Lung (tissue), 14 donors: ENCODE measurements around the gene ARL17A. TPM values are rescaled to one million over a fixed set of nuclear protein-coding genes. Genes with fewer than 3 reads are reported as not detected.
A peak's percentile ranks its signal among the peaks of the same experiment; 100 is the strongest.
"Not testable (repeated sequence)": the region's sequence is repeated elsewhere in the genome, so short reads cannot be mapped to it uniquely, and the experiment has no call there.

Source experiments
- ATAC-seq: fragments of 200-7000 bp; cut with Tn5 transposase; one replicate; pipeline ENCODE4 v1.9.1; 2020; ENCODE audit warnings: moderate number of reproducible peaks; ENCODE audit not compliant: insufficient read depth, low FRiP score
- DNase-seq, 3 donors: peaks; one replicate each; pipeline ENCODE4 v3.0.0-alpha.2; 2013 to 2017
- H3K27ac ChIP-seq, 2 donors: one replicate each; pipeline ENCODE4 v1.5.1; 2013; ENCODE audit warnings: mild to moderate bottlenecking in 2 of 2, moderate library complexity in 2 of 2, control low read depth in 1 of 2, inconsistent platforms in 1 of 2, low read depth in 1 of 2, low read length in 1 of 2
- H3K27me3 ChIP-seq, 3 donors: one replicate each; pipeline ENCODE4 v1.5.1; 2013; ENCODE audit warnings: low read length in 2 of 3; ENCODE audit not compliant: control insufficient read depth in 3 of 3, insufficient read depth in 3 of 3
- H3K36me3 ChIP-seq, 4 donors: one replicate each; pipeline ENCODE4 v1.5.1; 2013; ENCODE audit warnings: low read length in 4 of 4, mild to moderate bottlenecking in 1 of 4, moderate library complexity in 1 of 4; ENCODE audit not compliant: control insufficient read depth in 4 of 4, insufficient read depth in 4 of 4
- H3K4me1 ChIP-seq, 5 donors: one replicate each; pipeline ENCODE4 v1.5.1; 2013; ENCODE audit warnings: low read length in 5 of 5, mild to moderate bottlenecking in 2 of 5, moderate library complexity in 1 of 5; ENCODE audit not compliant: control insufficient read depth in 5 of 5, insufficient read depth in 5 of 5
- H3K4me3 ChIP-seq: one replicate; pipeline ENCODE4 v1.5.1; 2013; ENCODE audit warnings: mild to moderate bottlenecking, control low read depth, moderate library complexity
- H3K9ac ChIP-seq, 2 donors: one replicate each; pipeline ENCODE4 v1.5.1; 2013; ENCODE audit warnings: low read length in 2 of 2, control low read depth in 1 of 2; ENCODE audit not compliant: insufficient read depth in 1 of 2
- H3K9me3 ChIP-seq, 4 donors: one replicate each; pipeline ENCODE4 v1.5.1; 2013; ENCODE audit warnings: low read length in 3 of 4, mild to moderate bottlenecking in 1 of 4, moderate library complexity in 1 of 4; ENCODE audit not compliant: control insufficient read depth in 4 of 4, insufficient read depth in 3 of 4
- WGBS, 2 donors: extraction: QIAGEN DNeasy Blood & Tissue Kit; methylation state at CpG; one replicate each; pipeline ENCODE4 v1.1.7; 2013; 5-methylcytosine and 5-hydroxymethylcytosine counted together
- long read RNA-seq, 5 donors: transcript quantifications; one replicate each; lab custom pipeline, GENCODE V29; 2026
- polyA plus RNA-seq, 2 donors: library from polyadenylated mRNA; stranded (reverse); fragments of 200-250 nt; gene quantifications; one replicate each; pipeline ENCODE4 v1.2.1, GENCODE V29; 2013
- total RNA-seq, 2 donors: library from RNA; depleted of rRNA in 1 of 2; stranded (reverse); fragments of >200 nt in 1 of 2; gene quantifications; one replicate each; pipeline ENCODE4 v1.2.1, GENCODE V29; 2014 to 2021
- donor health status: Bipolar disorder and iron deficiency.
- donor health status: healthy.
- donor health status: DM: yes; HTN: yes; CAD: no.

Gene ARL17A
- total RNA-seq (10 to 100 TPM; 18.0 to 18.7 TPM), polyA plus RNA-seq (1 to 10 TPM; 2.2 to 3.3 TPM)
- long read RNA-seq, donor 1, partial matches to known transcripts, result 9 of 10 reads
- long read RNA-seq, donor 1, other reads (novel, unspliced or antisense), result 0 of 10 reads
- long read RNA-seq, donor 2, partial matches to known transcripts, result 28 of 31 reads
- long read RNA-seq, donor 2, other reads (novel, unspliced or antisense), result 0 of 31 reads
- long read RNA-seq, donor 3, partial matches to known transcripts, result 10 of 20 reads
- long read RNA-seq, donor 3, other reads (novel, unspliced or antisense), result 6 of 20 reads
- long read RNA-seq, donor 4, partial matches to known transcripts, result 18 of 36 reads
- long read RNA-seq, donor 4, other reads (novel, unspliced or antisense), result 15 of 36 reads
- long read RNA-seq, donor 5, transcript ARL17A-202 (4 exons, 3,945 nt), result major isoform, 7 of 16 reads
- long read RNA-seq, donor 5, partial matches to known transcripts, result 9 of 16 reads
- long read RNA-seq, donor 5, other reads (novel, unspliced or antisense), result 0 of 16 reads

DNA sequence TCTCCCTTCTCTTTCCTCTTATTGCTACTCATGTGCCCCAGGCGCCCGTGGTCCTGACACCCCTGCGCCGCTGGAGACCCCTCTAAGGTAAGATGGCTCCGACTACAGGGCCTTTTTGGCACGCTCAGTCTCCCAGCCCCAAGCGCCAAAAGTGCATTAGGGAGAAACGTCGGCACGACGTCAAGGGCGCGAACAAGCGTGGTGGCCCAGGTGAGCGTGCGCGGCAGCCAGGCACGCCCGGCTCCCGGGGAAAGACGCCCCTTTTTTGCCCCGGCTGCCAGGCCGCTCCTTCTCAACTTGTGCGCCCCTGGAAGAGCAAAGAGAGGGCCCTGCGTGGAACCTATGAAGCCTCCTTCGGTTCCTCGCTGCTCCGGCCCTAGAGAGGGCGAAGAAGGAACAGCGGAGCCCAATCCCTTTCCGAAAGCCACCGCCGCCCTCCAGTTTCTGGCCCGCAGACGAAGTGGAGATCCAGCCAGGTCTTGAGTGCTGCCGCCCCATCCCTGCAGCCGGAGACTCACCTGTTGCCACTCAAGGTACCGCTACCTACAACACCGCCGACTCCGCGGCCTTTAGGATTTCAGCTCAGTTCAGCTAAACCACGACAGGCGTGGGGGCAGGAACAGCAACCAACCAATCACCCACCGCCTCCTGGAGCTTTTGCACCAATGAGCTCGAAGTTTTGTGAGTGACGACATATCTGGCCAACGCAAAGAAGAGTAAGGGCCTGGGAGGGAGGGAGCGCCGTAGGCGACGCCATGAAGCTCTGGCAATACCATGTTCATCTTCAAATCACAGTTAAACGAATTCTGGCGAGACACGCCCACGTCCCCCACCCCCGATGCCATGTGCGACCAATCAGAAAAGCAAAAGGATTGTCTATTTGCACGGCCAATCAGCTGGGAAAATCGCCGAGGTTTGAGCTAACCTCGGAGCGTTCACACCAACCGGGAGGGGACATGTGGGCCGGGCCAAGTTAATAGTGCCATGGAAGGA, at the start of gene ARL17A:
ARL17A (minus strand) TSS at position 609 of the 993 bp plus-strand sequence. CDS start 3,369 bp downstream, outside the sequence.
- not testable (repeated sequence) for H3K27me3 ChIP-seq, H3K4me3 ChIP-seq, H3K4me1 ChIP-seq, H3K27ac ChIP-seq, H3K9me3 ChIP-seq, H3K36me3 ChIP-seq, H3K9ac ChIP-seq, DNase-seq
- peak; percentile 92 for ATAC-seq
- 0 to 1% methylated on average over 7 to 10 of the region's 65 CpGs for WGBS, 2 donors

DNA sequence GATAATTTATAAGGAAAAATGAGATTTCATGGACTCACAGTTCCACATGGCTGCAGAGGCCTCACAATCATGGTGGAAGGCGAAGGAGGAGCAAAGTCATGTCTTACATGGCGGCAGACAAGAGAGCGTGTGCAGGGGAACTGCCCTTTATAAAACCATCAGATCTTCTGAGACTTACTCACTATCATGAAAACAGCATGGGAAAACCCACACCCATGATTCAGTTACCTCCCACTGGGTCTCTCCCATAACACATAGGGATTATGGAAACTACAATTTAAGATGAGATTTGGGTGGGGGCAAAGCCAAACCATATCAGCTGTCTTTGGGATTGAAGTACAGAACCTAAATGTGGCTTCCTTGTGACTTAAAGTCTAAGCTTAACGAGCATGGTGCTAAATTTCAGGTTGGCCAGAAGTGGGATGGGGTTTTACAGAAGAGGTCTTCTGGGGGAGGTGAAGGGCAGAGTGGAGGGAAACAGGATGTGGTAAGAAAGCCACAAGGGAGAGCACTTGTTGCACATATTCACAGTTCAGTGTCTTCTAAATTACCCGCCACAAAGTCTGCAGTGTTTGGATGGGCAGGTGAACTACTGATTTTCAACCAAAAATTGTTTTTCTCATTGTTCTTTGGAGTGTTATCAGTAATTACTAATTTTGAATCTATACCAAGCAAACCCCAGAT, 49.4 kb upstream of the ARL17A start:
- H3K36me3 ChIP-seq, ATAC-seq: not testable (repeated sequence)

DNA sequence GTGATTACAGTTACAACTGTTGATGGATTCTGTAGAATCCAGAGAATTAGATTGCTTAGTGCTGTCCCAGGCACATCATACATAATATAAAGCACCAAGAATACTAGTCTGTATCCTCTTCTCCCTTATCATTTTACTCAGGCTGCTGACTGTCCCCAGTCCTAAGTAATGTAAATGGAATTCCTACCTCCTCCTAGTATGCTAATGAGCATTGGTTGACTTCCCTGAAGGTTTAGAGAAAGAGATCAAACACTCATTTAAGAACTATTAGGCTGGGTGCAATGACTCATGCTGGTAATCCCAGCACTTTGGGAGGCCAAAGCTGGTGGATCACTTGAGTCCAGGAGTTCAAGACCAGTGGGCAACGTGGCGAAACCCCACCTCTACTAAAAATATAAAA, 48.0 kb upstream of the ARL17A start:
- H3K4me3 ChIP-seq, DNase-seq, H3K27me3 ChIP-seq, ATAC-seq, H3K27ac ChIP-seq, H3K4me1 ChIP-seq, H3K36me3 ChIP-seq, H3K9ac ChIP-seq, H3K9me3 ChIP-seq: not testable (repeated sequence)
- no CpG with 5 or more reads among the region's 2 CpGs for WGBS, 2 donors

More for the DNA sequence above, 49.4 kb upstream of the ARL17A start:
- H3K4me1 ChIP-seq, H3K9me3 ChIP-seq, DNase-seq, H3K27me3 ChIP-seq, H3K9ac ChIP-seq, H3K4me3 ChIP-seq, H3K27ac ChIP-seq: not testable (repeated sequence)
- WGBS, 2 donors, result no CpG with 5 or more reads among the region's 5 CpGs

DNA sequence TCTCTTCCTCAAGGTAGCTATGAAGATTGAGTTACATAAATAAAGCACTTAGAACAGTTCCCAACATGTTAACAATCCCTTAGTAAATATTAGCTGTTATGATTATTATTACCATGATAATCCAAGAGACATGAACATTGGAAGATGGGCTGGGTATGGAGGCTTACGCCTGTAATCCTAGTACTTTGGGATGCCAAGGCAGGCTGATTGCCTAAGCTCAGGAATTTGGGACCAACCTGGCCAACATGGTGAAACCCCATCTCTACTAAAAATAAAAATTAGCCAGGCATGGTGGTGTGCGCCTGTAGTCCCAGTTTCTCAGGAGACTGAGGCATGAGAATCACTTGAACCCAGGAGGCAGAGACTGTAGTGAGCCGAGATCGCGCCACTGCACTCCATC, 45.2 kb upstream of the ARL17A start:
- not testable (repeated sequence) for DNase-seq, H3K4me3 ChIP-seq

DNA sequence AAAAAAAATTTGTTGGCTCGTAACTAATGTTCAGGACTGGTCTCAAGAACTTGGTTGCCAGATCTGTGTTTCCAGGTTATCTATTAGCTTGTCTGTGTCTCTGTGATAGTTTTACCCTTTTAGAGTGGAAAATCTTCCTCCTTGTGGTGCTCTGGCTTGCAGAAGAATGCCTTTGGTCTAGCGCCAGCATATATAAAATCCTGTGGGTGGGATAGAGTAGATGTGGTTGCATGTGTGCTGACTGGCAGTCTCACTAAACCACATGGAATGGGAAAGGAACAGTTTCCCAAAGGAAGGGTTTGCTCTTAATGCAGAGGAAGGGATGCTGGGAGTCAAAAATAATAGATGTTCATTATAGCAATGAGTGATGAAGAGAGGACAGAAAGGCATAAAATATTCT, 44.3 kb upstream of the ARL17A start:
- not testable (repeated sequence) for H3K4me3 ChIP-seq, DNase-seq, H3K27me3 ChIP-seq, H3K9ac ChIP-seq, H3K9me3 ChIP-seq, H3K27ac ChIP-seq, H3K36me3 ChIP-seq, H3K4me1 ChIP-seq, ATAC-seq
- no CpG with 5 or more reads among the region's 2 CpGs for WGBS, 2 donors

More for the DNA sequence above, 45.2 kb upstream of the ARL17A start:
- H3K27ac ChIP-seq, H3K27me3 ChIP-seq, H3K4me1 ChIP-seq, H3K9ac ChIP-seq, H3K9me3 ChIP-seq, ATAC-seq, H3K36me3 ChIP-seq: not testable (repeated sequence)
- no CpG with 5 or more reads among the region's 5 CpGs for WGBS, 2 donors

DNA sequence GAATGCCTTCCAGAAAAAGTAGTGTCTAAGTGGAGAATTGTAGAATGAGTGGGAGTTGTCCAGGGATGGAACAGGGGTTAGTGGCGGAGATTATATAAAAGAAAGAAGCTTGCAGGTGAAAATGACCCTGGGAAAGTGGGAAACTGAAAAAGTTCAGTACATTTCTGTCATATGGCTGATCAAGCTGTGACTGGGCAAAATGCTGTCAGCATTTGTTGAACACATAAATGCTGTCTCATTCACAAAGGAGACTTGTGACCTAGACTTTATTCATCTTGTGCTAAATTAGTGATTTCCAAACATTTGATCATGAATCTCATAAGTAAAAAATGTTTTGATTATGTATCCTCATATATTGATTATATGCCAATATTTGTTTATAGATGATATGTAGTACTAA, 39.5 kb upstream of the ARL17A start:
- H3K9ac ChIP-seq, H3K9me3 ChIP-seq, H3K4me1 ChIP-seq, ATAC-seq, H3K4me3 ChIP-seq, H3K27ac ChIP-seq, H3K27me3 ChIP-seq, DNase-seq, H3K36me3 ChIP-seq: not testable (repeated sequence)
- WGBS, 2 donors, result no CpG with 5 or more reads among the region's 1 CpG

DNA sequence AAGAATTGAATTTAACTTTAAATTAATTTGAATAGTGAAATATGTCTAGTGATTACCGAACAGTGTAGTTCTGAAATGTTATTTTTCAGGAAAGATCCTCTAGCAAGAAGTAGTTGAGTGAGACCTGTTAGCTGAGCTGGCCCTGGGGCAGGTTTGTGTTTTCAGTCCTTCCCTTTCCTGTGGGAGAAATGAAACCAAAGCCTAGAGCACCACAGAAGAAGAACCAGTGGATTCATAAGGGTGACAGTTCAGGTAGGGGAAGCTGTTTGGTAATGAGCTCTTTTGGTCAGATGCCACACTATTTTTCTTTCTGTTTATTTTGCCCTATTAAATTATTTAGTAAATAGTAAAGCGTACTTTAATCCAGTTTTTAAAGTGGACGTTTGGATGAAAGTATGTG, 37.6 kb upstream of the ARL17A start:
- H3K9ac ChIP-seq, H3K27me3 ChIP-seq, H3K4me1 ChIP-seq, DNase-seq, H3K27ac ChIP-seq, H3K36me3 ChIP-seq, H3K9me3 ChIP-seq, ATAC-seq, H3K4me3 ChIP-seq: not testable (repeated sequence)
- WGBS, 2 donors, result no CpG with 5 or more reads among the region's 3 CpGs
